HG02885 (cell line): ENCODE results near the gene PLEKHD1.

ENCODE experiments used
- ATAC-seq: cut with Tn5 transposase; IDR thresholded peaks from one replicate; pipeline ENCODE4 v1.9.1; 2021; ENCODE audit warnings: mild to moderate bottlenecking; ENCODE audit not compliant: unreplicated experiment, poor library complexity

The PLEKHD1 gene

DNA sequence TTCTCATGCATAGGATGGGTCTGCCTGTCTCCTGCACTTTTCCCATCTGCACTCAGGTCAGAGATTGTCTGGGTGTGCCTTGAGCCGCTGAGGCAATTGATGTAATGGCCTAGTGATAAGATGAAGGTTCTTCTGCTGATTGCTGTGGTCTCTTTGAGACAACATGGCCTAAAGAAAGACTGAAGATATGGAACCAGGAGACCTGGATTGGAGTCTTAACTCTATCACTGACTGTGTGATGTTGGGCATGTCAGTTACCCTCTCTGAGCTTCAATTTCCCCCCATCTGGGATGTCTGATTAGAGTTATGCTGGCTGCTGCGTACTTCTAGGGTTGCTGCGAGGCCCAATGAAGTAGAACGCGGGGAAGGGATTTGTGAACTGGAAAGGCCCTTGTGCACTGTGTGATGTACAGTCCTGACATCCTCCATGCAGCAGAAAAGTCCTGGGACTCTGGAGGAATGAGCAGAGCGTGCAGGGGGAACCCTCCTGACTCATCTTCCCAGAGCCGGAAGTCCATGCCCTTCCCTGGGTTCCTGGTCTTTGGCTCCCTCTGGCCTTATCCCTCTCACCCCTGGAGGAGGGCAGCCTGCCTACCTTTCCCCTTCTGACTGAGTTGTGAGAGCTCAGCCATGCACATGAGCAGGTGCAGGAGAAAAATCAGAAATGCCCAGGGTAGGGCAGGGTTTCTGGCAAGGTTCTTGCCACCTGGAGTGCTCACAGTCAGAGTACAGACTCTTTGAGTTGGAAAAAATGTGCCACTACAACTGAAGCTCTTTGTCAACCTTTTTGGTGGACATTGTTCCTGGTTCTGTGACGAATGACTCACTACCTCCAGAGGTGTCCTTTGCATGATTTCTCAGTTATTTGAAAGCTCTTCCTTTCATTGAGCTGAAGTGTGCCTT lies 21.1 kb downstream of the PLEKHD1 start:
- ATAC-seq: no peak

DNA sequence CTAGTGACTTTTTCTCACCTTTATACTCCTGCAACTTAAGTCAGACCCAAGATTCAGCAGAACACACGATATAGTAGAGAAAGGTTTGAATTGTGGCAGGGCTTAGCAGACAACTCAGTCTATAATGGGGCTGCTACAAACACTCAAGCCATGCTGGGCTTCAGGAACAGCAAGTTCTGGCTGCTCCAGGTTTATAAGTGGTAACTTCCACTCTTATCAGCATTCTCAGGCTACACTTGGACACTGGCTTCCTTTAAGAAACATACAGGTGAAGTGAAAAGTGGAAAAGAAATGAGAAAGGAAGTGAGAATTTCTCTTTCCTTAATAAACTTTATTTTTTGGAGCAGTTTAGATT lies 21.7 kb downstream of the PLEKHD1 start:
- ATAC-seq: no peak

DNA sequence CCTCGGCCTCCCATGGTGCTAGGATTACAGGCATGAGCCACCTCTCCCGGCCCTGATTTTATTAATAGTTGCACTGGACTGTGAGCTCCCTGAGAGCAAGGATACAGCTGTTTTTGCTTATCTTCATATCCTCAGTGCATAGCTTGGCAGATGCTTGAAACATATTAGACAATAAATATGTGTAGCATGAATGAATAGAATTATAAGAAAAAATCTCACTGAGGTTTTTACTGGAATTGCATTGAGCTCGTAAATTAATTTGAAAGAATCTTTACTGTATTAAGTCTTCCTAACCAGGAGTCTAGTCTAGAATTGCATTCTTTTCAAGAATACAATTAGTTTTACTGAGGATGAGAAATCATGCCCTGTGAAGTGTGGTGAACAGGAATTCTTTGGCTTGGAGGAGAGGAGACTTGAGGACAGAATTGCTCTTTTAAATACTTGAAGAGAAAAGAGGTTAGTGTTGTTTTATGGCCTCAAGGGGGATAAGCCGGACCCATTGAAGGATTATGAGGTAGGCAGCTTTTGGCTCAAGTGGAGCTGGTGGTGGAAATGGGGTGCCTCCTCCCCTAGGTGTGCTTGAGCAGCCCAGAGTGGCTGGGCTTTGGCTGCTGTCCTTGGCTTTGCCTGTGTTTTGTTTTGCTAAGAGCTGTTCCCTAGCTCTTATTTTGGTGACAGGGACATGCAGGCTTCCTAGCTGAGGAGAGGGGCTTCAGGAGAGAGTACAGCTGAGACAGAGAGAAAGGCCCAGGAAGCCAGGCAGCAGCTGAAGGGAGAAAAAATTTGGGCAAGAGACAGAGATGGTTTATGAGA lies 34.0 kb downstream of the PLEKHD1 start:
- ATAC-seq: no peak

DNA sequence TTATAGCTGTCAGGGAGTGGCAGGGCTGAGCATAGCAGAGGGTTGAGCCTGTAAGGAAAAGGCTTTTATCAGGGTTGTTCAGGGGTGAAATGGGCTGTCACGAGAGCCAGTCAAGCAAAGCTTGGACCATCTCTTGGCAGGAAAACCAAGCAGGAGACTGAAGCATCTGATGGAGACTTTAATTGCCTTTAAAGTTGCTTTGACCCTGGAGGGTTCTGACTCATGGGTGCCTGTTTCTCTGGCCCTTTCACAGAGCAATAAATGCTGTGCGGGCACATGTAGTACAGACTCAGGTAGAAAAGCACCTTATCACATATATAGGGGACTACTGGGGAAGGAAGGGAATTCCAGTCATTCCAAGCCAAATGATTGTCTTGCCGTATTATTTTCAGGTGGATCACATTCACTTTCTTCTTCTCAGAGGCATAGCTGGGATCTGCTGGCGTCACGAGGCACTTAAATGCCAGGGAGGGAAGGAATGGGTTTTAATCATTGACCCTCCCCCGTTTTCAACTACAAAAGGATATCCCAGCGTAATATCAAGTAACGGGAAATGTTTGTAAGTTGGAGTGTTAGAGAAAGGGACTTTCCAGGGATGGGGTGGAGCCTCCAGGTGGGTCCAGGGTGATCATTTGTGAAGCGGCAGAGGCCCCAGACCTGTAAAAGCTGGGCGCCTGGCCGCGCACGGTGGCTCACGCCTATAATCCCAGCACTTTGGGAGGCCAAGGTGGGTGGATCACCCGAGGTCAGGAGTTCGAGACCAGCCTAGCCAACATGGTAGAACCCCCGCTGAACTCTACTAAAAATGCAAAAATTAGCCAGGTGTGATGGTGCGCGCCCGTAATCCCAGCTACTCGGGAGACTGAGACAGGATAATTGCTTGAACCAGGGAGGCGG lies 34.9 kb downstream of the PLEKHD1 start:
- ATAC-seq: no peak

DNA sequence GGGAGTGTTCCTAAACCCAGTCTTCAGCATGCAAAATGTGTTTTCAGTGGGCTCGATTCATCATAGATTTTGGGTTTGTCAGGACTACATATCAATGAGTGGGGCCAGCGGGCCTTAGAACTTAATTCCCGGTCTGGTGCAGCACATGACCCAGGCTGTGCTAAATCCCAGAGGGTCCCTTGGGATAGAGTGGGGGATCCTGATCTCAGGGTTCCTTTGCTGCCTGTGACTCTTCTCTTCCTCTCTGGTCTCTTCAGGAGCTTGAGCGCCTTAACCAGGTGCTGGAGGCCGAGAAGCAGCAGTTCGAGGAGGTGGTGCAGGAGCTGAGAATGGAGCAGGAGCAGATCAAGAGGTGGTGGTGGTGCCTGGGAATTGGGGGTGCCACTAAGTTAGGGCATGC lies 37.5 kb downstream of the PLEKHD1 start:
- no peak for ATAC-seq

DNA sequence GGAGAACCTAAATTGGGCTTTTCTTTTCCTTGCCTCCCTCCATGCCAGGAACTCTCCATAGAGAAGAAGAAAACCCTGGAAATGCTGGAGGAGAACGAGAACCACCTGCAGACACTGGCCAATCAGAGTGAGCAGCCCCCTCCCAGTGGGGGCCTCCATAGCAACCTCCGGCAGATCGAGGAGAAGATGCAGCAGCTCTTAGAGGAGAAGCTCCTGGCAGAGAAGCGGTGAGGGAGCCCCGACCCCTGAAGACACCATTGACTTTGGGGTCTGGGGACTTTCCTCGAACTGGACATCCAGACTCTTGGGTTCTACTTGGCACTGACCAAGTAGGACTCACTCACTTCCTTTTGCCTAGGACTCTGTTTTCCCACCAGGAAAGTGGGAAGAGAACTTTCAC lies 41.4 kb downstream of the PLEKHD1 start:
- no peak for ATAC-seq

DNA sequence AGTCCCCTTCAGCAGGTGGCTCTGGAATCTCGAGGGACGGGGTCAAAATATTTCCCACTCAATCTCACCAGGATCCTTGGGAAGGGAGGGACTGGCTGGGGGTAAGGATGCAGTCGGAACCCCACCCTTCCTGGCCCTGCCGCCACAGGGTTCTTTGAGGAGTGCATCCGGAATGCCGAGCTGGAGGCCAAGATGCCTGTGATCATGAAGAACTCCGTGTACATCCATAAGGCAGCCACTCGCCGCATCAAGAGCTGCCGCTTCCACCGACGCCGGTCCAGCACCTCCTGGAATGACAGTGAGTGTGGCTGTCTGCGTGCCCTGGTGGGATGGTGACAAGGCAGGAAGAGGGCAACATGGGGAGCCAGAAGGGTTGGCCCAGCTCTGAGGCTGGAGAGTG lies 43.1 kb downstream of the PLEKHD1 start:
- ATAC-seq: no peak

DNA sequence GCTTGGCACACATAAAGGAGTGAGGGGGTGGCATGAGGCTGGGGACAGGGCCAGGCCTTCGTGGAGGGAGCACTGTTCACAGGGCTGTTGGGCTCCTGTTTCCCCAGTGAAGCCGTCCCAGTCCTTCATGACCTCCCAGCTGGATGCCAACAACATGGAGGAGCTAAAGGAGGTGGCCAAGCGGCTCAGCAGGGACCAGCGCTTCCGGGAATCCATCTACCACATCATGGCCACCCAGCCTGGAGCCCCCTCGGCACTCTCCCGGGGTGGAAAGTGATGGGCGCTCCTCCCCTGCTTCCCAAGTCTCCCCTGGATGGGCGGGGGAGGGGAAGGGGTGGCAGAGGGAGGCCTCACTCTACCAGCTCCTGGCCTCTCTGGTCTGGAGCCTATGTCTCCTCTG lies 43.6 kb downstream of the PLEKHD1 start:
- ATAC-seq: no peak

DNA sequence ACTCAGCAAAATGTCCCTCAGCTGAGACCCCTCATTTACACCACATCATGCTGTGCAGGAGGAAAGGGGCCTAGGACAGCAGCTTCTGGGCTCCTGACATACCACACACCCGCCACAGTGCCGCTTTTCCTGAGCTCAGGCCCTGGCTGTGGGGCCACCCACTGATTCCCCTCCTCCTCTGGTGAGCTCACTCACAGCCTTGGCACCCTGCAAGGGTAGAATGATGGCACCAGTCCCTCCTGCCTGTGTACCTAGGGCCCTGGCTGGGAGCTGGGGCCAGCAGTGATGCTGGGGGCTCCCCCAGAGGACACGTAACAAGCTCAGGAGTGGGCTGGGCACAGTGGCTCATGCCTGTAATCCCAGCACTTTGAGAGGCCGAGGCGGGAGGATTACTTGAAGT lies 44.4 kb downstream of the PLEKHD1 start:
- ATAC-seq: no peak

DNA sequence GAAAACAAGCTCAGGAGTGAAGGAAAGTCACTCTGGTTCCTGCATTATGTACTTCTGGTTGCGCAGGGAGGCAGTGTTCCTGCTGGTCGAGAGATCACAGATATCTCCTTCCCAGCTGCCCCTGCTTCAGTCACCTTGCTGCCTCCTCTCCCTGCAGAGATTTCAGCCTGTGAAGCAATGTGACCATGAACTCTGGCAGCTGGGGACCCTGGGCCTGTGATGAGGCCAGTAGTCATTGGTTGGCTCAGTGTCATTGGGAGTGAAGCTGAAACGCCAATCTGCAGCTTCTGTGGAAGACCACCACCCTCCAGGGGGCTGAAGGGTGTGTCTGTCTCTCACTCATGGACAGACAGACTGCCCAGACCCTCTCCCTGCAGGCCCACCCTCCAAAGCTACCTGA lies 45.0 kb downstream of the PLEKHD1 start:
- ATAC-seq: no peak

DNA sequence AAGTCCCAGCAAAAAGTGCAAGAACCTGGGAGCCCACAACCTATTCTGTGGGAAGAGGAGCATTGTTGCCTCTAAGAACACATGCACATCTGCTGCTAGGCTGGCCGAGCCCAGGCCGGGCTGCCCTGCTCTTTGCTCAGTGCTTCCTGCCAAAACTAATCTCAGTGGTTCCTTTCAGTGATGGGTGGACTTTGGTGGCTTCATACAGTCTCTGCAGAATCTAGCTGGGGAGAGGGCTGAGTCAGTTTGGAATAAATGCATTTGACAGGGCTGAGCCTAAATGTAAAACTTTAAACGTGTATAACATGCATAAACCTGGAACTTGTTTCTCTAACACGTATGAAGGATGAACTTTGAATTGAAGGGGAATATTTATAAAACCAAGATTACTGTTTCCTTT lies 45.6 kb downstream of the PLEKHD1 start:
- ATAC-seq: no peak

DNA sequence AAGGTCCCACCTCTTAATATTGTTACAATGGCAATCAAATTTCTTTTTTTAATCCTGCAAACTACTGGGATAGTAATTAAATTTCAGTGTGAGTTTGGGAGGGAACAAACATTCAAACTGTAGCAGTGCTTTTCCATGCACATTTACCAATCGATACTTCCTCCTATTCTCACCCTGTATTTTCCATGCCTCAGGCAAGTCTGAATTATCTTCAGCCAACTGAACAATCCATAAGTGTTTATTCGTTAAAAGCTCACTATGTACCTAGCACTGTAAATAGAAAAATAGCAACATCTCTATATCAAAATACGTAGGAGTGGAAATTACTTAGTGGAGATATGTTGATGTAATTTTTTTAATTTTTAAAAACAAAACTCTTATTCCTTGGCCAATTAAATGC lies 46.6 kb downstream of the PLEKHD1 start:
- no peak for ATAC-seq

DNA sequence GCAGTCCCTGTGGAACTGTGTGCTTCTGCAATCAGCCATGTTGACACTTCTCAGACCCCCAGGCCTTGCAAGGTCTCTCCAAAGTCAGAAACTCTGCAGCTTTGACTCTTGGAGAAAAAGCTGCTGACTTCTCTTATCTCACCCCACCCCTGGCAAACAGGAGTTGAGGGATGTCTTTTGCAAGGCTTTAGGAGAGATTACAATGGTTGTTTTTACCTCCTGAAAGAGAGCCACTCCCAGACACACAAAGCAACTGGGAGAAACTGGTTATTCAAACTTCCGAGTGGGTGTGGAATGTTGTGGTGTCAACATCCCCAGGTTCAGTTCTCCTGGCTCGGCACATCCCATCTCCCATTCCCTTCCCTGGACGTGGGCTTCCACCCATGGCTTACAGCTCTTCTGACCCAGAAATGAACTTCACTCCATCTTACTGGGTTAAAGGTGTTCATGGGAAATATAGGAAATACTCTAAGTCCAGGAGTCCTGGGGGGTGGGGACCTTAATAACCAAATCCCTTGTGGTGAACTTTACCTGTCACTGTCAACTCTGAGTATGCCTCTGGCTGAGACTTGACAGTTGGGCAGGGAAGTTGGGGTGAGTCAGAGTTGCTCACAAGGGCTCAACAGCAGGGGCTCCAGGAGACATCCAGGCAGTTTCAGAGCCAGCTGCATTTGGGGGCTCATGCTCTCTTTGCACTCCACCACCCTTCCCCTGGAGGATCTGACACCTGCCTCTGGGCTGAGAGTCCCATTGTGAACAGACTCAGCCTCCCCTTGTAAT lies 48.2 kb downstream of the PLEKHD1 start:
- ATAC-seq: no peak

DNA sequence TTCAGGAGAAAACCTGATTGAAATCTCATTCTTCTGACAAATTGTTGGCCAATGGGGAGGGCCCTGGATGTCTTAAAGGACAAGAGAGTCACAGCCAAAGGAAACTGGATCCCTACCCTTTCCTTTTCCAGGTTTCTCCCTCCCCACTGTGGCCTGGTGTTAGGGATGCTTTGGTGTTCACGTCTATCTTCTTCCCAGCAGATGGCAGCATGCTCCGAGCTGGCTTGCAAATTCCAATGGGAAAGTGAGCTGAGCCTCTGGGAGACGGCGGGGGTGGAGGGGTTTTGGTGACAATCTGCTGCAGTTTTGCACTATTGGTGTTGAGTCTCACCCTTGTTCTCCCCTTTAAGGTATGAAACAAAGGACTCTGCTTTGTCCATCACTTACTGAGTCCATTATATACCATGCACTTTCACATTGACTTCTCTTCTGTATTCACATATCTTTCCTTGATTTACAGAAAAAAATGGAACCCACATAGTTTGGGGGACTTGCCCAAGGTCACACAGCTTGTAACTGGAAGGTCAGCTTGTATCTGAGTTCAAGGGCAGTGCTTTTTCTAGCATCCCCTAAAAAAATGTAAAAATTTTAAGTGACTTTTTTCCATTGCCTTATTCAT lies 50.8 kb downstream of the PLEKHD1 start:
- ATAC-seq: no peak

DNA sequence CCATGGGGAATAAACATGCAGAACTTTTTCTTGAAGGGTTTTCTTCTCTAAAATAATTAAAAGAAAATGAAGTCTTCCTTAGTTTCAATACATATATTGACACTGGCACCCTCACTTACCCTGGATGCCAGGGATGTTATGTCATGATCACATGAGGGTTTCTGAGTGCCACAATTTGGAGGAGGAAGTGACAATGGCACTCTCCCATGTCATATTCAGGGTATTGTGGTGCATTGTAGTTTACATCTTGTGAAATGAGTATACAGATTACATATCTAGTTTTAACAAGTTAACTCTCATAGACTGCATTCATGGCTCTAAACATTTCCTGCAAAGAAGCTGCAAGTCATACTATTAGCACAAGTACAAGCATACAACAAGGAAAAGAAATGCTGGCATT lies 52.4 kb downstream of the PLEKHD1 start:
- ATAC-seq: no peak

DNA sequence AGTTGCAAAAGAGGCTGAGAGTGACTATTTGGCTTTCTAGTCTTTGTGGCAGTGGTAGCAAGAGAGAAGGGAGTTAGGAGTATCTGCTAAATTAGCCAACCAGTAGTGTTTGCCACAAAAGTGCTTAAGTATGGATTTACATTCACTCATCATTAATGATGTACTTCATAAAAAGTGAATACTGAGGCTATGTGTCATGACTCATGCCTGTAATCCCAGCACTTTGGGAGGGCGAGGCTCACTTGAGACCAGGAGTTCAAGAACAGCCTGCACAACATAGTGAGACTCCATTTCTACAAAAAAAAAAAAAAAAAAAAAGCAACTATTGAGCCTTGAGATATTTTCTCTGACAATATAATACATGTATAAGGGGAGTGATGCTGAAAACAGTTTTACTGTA lies 53.4 kb downstream of the PLEKHD1 start:
- no peak for ATAC-seq

DNA sequence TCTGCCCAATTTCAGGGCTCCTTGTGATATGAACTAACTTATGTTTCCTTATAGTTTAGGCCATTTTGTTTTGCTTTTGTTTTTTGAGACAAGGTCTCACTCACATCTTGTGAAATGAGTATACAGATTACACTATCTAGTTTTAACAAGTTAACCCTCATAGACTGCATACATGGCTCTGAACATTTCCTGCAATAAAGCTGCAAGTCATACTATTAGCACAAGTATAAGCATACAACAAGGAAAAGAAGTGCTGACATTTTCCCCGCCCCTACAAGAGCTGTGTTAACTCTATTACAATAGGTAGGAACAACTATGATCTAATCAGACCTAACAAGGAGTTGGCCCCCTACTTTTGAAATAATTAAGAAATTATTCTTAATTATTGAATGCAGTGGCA lies 54.2 kb downstream of the PLEKHD1 start:
- no peak for ATAC-seq

DNA sequence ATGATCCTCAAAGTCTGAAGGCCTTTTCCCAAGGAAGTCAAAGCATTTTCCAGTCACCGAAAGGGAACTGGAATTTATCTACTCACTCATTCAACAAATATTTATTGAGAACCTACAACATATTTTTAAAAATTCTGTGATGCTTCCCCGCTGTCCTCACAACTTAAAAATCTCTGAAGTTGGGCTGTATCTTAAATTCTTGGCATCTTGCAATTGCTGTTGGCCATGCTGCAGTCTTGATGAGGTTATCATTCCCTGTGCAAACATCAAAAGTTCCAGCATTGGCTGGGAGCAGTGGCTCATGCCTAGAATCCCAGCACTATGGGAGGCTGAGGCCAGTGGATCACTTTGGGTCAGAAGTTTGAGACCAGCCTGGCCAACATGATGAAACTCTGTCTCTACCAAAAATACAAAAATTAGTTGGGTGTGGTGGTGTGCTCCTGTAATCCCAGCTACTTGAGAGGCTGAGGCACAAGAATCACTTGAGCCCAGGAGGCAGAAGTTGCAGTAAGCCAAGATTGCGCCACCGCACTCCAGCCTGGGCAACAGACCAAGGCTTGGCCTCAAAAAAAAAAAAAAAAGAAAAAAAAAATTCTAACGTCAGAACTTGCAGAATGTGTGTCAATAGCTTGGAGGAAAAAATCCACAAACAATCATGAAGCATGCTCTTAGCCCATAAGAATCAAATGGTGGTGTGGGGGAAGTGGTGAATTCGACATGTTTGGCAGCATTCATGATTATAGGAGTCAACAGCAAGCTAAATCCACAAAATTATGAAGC lies 55.3 kb downstream of the PLEKHD1 start:
- ATAC-seq: no peak
